DOHH2 (cell line): ENCODE measurements around the gene CPD.
A peak's percentile ranks its signal among the peaks of the same experiment; 100 is the strongest.

Experiments used
- H3F3A ChIP-seq: fragments of 200-600 bp; sonication (generic), shearing (Covaris generic); 2 replicates; pipeline ENCODE4 v1.6.0; 2016; ENCODE audit warnings: antibody characterized with exemption, mild to moderate bottlenecking; ENCODE audit not compliant: control insufficient read depth, insufficient read depth
- H3K27ac ChIP-seq: fragments of 200-600 bp; sonication (generic); 2 replicates; pipeline ENCODE4 v1.5.1; 2014; ENCODE audit warnings: low read depth, mild to moderate bottlenecking, low read length, moderate library complexity
- H3K27me3 ChIP-seq: fragments of 200-600 bp; sonication (generic); 2 replicates; pipeline ENCODE4 v1.6.1; 2014; ENCODE audit warnings: mild to moderate bottlenecking, low read length, mixed read lengths; ENCODE audit not compliant: control insufficient read depth
- H3K36me3 ChIP-seq: fragments of 200-600 bp; sonication (generic); 2 replicates; pipeline ENCODE4 v1.6.1; 2014; ENCODE audit warnings: mild to moderate bottlenecking, low read length, moderate library complexity, mixed read lengths; ENCODE audit not compliant: control insufficient read depth
- H3K4me1 ChIP-seq: fragments of 200-600 bp; sonication (generic); 2 replicates; pipeline ENCODE4 v1.6.1; 2014; ENCODE audit warnings: mild to moderate bottlenecking, low read length, mixed read lengths; ENCODE audit not compliant: control insufficient read depth
- H3K4me2 ChIP-seq: fragments of 200-600 bp; sonication (generic); 2 replicates; pipeline ENCODE4 v1.6.0; 2014; ENCODE audit warnings: mild to moderate bottlenecking, low read length, moderate library complexity
- H3K4me3 ChIP-seq: fragments of 200-600 bp; sonication (generic); 2 replicates; pipeline ENCODE4 v1.5.1; 2014; ENCODE audit warnings: mild to moderate bottlenecking, low read length, mixed read lengths
- H3K79me2 ChIP-seq: fragments of 200-600 bp; sonication (generic); 2 replicates; pipeline ENCODE4 v1.6.1; 2014; ENCODE audit warnings: mild to moderate bottlenecking, low read length, mixed read lengths; ENCODE audit not compliant: control insufficient read depth
- H3K9me2 ChIP-seq: fragments of 200-600 bp; sonication (generic); replicated peaks from 2 replicates; pipeline ENCODE4 v1.6.1; 2014; ENCODE audit warnings: mild to moderate bottlenecking, low read length, mixed read lengths; ENCODE audit not compliant: control insufficient read depth
- H3K9me3 ChIP-seq: fragments of 200-600 bp; sonication (generic); 2 replicates; pipeline ENCODE4 v1.6.1; 2014; ENCODE audit warnings: antibody characterized with exemption, low read length, mixed read lengths; ENCODE audit not compliant: control insufficient read depth, insufficient read depth
- H4K20me1 ChIP-seq: fragments of 200-600 bp; sonication (generic); 2 replicates; pipeline ENCODE4 v1.6.0; 2014; ENCODE audit warnings: low read depth, mild to moderate bottlenecking, antibody characterized with exemption, low read length, moderate library complexity; ENCODE audit not compliant: control insufficient read depth, insufficient read depth
- EZH2phosphoT487 ChIP-seq: fragments of 200-600 bp; sonication (generic); IDR thresholded peaks from 2 replicates; pipeline ENCODE4 v1.6.1; 2017; ENCODE audit warnings: borderline replicate concordance, mild to moderate bottlenecking, antibody characterized with exemption, low read length, moderate library complexity, mixed read lengths
- TF ChIP-seq, protein P1 (sequence below): fragments of 200-600 bp; sonication (generic); IDR thresholded peaks from one replicate; pipeline ENCODE4 v1.5.1; 2014; ENCODE audit warnings: antibody characterized with exemption, mild to moderate bottlenecking, low read depth, low read length; ENCODE audit not compliant: poor library complexity, severe bottlenecking

CPD gene

DNA sequence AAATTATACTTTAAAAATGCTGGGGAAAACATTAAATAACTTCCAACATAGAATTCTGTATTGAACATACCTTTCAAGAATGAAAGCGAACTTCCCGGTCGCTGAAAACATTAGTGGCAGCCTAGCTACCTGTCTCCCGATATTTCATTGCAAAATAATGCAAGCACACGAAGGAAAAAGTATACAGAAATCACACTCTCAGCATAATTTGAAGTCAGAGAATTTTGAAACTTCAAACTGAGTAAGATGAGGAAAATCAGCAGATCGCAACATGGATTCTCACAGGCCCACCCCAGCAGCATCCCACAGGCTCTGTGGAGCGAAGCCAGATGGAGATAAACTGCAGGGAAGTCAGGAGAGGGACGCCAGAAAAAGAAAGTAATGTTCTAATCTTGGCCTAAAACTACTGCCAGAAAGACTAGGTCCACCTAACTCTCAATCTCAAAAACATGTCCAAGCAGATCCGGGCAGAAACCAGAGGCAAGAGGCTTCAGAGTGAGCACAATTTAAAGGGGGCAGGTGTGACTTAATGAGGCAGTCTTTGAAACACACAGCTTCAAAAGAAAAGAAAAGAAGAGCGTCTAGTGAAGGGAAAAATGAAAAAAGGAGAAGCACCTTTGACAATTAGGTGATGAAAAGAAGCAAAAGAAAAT lies 93.6 kb downstream of the CPD start:
- no peaks in the 10 kb centered on the region for H3K9me2 ChIP-seq
- no peak overlapping the region for H3K4me2 ChIP-seq
- no peak overlapping the region for H3K4me3 ChIP-seq
- no peak overlapping the region for H3K27ac ChIP-seq
- H3F3A ChIP-seq: no peaks in the 10 kb centered on the region
- peaks cover 2% of the 10 kb centered on the region for H3K79me2 ChIP-seq
- H3K4me1 ChIP-seq: peaks cover 12% of the 10 kb centered on the region
- no peaks in the 10 kb centered on the region for H3K9me3 ChIP-seq
- peaks cover under 1% of the 10 kb centered on the region; the same call in 1 of the 2 replicates for H3K36me3 ChIP-seq
- TF ChIP-seq EZH2phosphoT487: no peak
- TF ChIP-seq, protein P1, sequence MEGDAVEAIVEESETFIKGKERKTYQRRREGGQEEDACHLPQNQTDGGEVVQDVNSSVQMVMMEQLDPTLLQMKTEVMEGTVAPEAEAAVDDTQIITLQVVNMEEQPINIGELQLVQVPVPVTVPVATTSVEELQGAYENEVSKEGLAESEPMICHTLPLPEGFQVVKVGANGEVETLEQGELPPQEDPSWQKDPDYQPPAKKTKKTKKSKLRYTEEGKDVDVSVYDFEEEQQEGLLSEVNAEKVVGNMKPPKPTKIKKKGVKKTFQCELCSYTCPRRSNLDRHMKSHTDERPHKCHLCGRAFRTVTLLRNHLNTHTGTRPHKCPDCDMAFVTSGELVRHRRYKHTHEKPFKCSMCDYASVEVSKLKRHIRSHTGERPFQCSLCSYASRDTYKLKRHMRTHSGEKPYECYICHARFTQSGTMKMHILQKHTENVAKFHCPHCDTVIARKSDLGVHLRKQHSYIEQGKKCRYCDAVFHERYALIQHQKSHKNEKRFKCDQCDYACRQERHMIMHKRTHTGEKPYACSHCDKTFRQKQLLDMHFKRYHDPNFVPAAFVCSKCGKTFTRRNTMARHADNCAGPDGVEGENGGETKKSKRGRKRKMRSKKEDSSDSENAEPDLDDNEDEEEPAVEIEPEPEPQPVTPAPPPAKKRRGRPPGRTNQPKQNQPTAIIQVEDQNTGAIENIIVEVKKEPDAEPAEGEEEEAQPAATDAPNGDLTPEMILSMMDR: no peak
- H4K20me1 ChIP-seq: no peaks in the 10 kb centered on the region
- no peaks in the 10 kb centered on the region for H3K27me3 ChIP-seq

DNA sequence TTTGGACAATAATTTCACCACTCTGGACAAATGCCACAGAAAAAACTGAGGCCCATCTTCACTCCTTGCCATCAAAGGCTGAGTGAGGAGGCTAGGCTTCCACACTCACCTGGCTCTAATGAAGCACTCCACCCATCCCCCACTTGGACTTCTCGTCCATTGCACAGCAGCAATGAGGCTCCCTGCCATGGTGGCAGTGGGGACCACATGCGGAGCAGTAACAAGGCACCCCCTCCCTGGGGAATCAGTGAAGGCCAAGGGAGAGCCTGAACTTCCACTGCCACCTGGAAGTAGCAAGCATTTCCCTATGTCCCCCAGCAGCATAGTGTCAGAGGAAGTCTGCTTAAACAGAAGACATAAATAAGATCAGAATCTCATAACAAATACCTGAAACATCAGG lies 96.5 kb downstream of the CPD start:
- H3F3A ChIP-seq: no peaks in the 10 kb centered on the region
- H3K4me2 ChIP-seq: no peak overlapping the region
- H3K27me3 ChIP-seq: no peaks in the 10 kb centered on the region
- TF ChIP-seq, protein P1: no peak
- no peak for TF ChIP-seq EZH2phosphoT487
- no peak overlapping the region for H3K4me3 ChIP-seq
- peaks cover 20% of the 10 kb centered on the region for H3K36me3 ChIP-seq
- no peaks in the 10 kb centered on the region for H4K20me1 ChIP-seq
- H3K9me2 ChIP-seq: no peaks in the 10 kb centered on the region
- peaks cover 30% of the 10 kb centered on the region for H3K79me2 ChIP-seq
- H3K9me3 ChIP-seq: no peaks in the 10 kb centered on the region
- H3K4me1 ChIP-seq: peaks cover 24% of the 10 kb centered on the region
- H3K27ac ChIP-seq: no peak overlapping the region

DNA sequence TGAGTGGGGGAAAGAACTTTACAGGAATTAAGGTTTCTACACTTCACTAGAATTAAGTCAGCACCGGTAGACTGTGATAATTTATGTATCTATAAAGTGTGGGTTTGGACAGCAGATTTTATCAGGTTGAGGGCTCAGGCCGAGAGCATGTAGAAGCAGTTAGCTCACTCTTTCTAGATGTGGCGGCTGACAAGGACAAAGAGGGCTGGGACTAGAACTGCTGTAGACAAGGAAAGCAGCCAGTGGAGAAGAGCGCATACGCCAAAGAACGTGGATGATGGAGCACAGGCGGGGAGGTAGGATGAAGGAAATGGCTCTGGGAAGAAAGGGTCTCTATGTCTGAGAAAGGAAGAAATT lies 98.0 kb downstream of the CPD start:
- no peaks in the 10 kb centered on the region for H3F3A ChIP-seq
- H3K27ac ChIP-seq: no peak overlapping the region

More for the DNA sequence above, 98.0 kb downstream of the CPD start:
- Histone ChIP-seq H3K27me3 (no peaks in the 10 kb centered on the region), H3K9me2 (no peaks in the 10 kb centered on the region), H3K4me1 (peaks cover 24% of the 10 kb centered on the region), H4K20me1 (no peaks in the 10 kb centered on the region), H3K9me3 (no peaks in the 10 kb centered on the region), H3K4me2 (peak overlapping the region; percentile 81), H3K36me3 (peaks cover 35% of the 10 kb centered on the region), H3K4me3 (peak overlapping the region; percentile 86), H3K79me2 (peaks cover 41% of the 10 kb centered on the region)
- TF ChIP-seq, protein P1: no peak
- TF ChIP-seq EZH2phosphoT487: no peak
